Measurements from ENCODE around the gene STARD7.

DNA sequence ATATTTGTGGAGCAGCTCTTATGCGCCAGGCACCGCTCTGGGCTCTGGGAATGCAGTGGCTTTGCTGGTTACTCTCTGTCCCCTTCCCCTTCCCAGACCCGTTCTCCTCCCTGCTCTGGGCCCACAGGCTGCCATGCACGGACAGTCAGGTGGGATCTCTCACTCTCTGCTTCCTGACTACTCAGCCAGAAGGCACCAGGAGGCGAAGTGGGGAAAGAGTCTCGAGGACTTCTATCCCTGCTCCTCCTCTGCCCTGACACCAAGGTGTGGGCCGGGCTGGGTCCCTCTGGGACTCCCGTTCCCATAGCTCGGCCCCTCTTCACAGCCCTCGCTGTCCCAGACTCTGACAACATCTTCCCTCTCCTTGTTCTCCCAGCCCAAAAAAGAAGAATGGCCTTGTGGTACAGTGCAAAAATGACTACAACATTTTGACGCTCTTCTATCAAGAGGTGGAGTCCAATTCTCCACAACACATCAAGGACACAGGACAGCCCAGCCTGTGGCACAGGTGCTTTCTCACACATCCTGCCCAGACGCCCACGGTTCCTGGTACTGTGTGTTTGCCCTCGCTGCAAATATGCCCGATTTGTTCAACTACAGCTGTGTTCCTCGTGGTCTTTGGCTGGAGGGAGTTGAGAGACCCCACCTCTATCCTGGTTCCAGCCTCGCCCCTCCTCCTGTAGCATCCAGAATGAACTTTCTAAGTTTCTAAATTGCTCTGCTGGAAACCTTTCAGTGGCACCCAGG, 49.4 kb downstream of the STARD7 start:
- TF ChIP-seq, protein P1, sequence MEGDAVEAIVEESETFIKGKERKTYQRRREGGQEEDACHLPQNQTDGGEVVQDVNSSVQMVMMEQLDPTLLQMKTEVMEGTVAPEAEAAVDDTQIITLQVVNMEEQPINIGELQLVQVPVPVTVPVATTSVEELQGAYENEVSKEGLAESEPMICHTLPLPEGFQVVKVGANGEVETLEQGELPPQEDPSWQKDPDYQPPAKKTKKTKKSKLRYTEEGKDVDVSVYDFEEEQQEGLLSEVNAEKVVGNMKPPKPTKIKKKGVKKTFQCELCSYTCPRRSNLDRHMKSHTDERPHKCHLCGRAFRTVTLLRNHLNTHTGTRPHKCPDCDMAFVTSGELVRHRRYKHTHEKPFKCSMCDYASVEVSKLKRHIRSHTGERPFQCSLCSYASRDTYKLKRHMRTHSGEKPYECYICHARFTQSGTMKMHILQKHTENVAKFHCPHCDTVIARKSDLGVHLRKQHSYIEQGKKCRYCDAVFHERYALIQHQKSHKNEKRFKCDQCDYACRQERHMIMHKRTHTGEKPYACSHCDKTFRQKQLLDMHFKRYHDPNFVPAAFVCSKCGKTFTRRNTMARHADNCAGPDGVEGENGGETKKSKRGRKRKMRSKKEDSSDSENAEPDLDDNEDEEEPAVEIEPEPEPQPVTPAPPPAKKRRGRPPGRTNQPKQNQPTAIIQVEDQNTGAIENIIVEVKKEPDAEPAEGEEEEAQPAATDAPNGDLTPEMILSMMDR (IDR thresholded peaks at IDR 0.05) = no peak
- no peak for TF ChIP-seq EZH2 (IDR thresholded peaks at IDR 0.05; ENCODE audit: borderline replicate concordance, insufficient read depth, low read depth, low read length, poor library complexity, severe bottlenecking)

Measured in B cell (primary cell).